Right lobe of liver (tissue), 6 donors: ENCODE measurements around the gene CCDC88C. TPM values are rescaled to one million over a fixed set of nuclear protein-coding genes. Genes with fewer than 3 reads are reported as not detected.

Source experiments
- ATAC-seq, 4 donors: fragments of 200-7000 bp; cut with Tn5 transposase; one replicate each; pipeline ENCODE4 v1.9.1; 2020; ENCODE audit warnings: mild to moderate bottlenecking in 4 of 4, moderate library complexity in 4 of 4
- DNase-seq, 3 donors: peaks; one replicate each; pipeline ENCODE4 v3.0.0-alpha.2; 2020
- H3K27ac ChIP-seq, 3 donors: fragments of 200-600 bp; one replicate each; pipeline ENCODE4 v1.8.0; 2022
- H3K27me3 ChIP-seq, 2 donors: fragments of 200-600 bp; one replicate each; pipeline ENCODE4 v1.8.0; 2022
- H3K36me3 ChIP-seq, 4 donors: fragments of 200-600 bp; sonication (generic) in 1 of 4; one replicate each; pipeline versions ENCODE4 v1.5.1 to v1.8.0; 2017 to 2022; ENCODE audit warnings: control low read depth in 1 of 4
- H3K4me1 ChIP-seq, 4 donors: fragments of 200-600 bp; sonication (generic) in 1 of 4; one replicate each; pipeline versions ENCODE4 v1.5.1 to v1.8.0; 2017 to 2022; ENCODE audit warnings: control low read depth in 1 of 4
- H3K4me3 ChIP-seq, 3 donors: fragments of 200-600 bp; one replicate each; pipeline ENCODE4 v1.8.0; 2022
- H3K9me3 ChIP-seq, 4 donors: fragments of 200-600 bp; sonication (generic) in 1 of 4; one replicate each; pipeline versions ENCODE4 v1.5.1 to v1.8.0; 2017 to 2022; ENCODE audit warnings: control low read depth in 1 of 4
- CTCF ChIP-seq, 4 donors: fragments of 200-600 bp in 3 of 4; fragments of 450-650 bp in 1 of 4; IDR thresholded peaks; one replicate each; pipeline versions ENCODE4 v1.5.1 to v1.8.0; 2016 to 2022; ENCODE audit warnings: antibody characterized with exemption in 4 of 4, mild to moderate bottlenecking in 2 of 4
- POLR2A ChIP-seq: fragments of 450-650 bp; IDR thresholded peaks from one replicate; pipeline ENCODE4 v1.6.1; 2017; ENCODE audit warnings: antibody characterized with exemption, mild to moderate bottlenecking
- WGBS: methylation state at CpG from one replicate; pipeline ENCODE4 v1.1.6; 2018; ENCODE audit warnings: low coverage, low lambda C conversion rate; ENCODE audit not compliant: insufficient coverage; ENCODE audit errors: missing lambda C conversion rate; 5-methylcytosine and 5-hydroxymethylcytosine counted together
- intact Hi-C, 2 donors: fragments of 100-400 bp; cut with DNase I; formaldehyde crosslinking; loops; one replicate each; pipeline versions ENCODE4 v1.11.2 to v1.14.1; 2022
- total RNA-seq, 6 experiments: library from RNA; depleted of rRNA in 2 of 6; stranded (reverse); fragments of >200 nt in 2 of 6; fragmentation: NEBNext Ultra II Directional in 3 of 6; extraction: Animal tissue kit (Norgen Biotek cat#: 25700) in 3 of 6; gene quantifications; one replicate each; pipeline versions ENCODE4 v1.1.0 to v1.2.4, GENCODE V29; 2016 to 2023
- donor health status: DM: no; HTN: yes; CAD: no.
- donor health status: DM: no; HTN: no; CAD: no.
- donor health status: DM: no; HTN: no; CAD: no.
- donor health status: DM: no; HTN: yes; CAD: no.
- donor health status: DM: no; HTN: yes; CAD: no.

CCDC88C gene
- total RNA-seq, 6 experiments from 2014 or later: 1.2 to 5.7 (median 3.1) TPM

GRCh38 chr14:91238661-91239060 is 179.0 kb downstream of the CCDC88C start:
- WGBS: 74% methylated on average over 8 of the region's 8 CpGs
- no peak for DNase-seq
- no peaks in the 10 kb centered on the region for H3K9me3 ChIP-seq
- no peaks in the 10 kb centered on the region for H3K4me1 ChIP-seq
- H3K36me3 ChIP-seq: no peaks in the 10 kb centered on the region
- ATAC-seq: no peak
- TF ChIP-seq CTCF (IDR thresholded peaks at IDR 0.05) (no peak), POLR2A (no peak)
- intact Hi-C loops: no loop called here
- H3K4me3 ChIP-seq: no peak overlapping the region
- no peak overlapping the region for H3K27ac ChIP-seq
- H3K27me3 ChIP-seq: no peaks in the 10 kb centered on the region

GRCh38 chr14:91238085-91238484 is 179.5 kb downstream of the CCDC88C start:
- no peaks in the 10 kb centered on the region for H3K27me3 ChIP-seq
- DNase-seq (no peak), ATAC-seq (no peak)
- H3K27ac ChIP-seq: no peak overlapping the region
- H3K9me3 ChIP-seq: no peaks in the 10 kb centered on the region
- no peaks in the 10 kb centered on the region for H3K36me3 ChIP-seq
- no peak overlapping the region for H3K4me3 ChIP-seq
- intact Hi-C loops: no loop called here
- WGBS: 53% methylated on average over 3 of the region's 4 CpGs
- no peak for TF ChIP-seq CTCF (IDR thresholded peaks at IDR 0.05)
- TF ChIP-seq POLR2A: no peak
- H3K4me1 ChIP-seq: no peaks in the 10 kb centered on the region

GRCh38 chr14:91237219-91237618 is 180.4 kb downstream of the CCDC88C start:
- no peaks in the 10 kb centered on the region for H3K27me3 ChIP-seq
- no peaks in the 10 kb centered on the region for H3K4me1 ChIP-seq
- intact Hi-C loops: no loop called here
- ATAC-seq: no peak
- no peak overlapping the region for H3K27ac ChIP-seq
- H3K36me3 ChIP-seq: no peaks in the 10 kb centered on the region
- no peak overlapping the region for H3K4me3 ChIP-seq
- no peak for DNase-seq
- no peaks in the 10 kb centered on the region for H3K9me3 ChIP-seq
- WGBS: 40% methylated on average over 1 of the region's 7 CpGs
- TF ChIP-seq CTCF (IDR thresholded peaks at IDR 0.05) (no peak), POLR2A (no peak)

- no peaks in the 10 kb centered on the region for H3K4me1 ChIP-seq
- 82% methylated on average over 5 of the region's 7 CpGs for WGBS
- H3K27me3 ChIP-seq: no peaks in the 10 kb centered on the region
- ATAC-seq: no peak
- DNase-seq: no peak
- intact Hi-C loops: no loop called here
- no peaks in the 10 kb centered on the region for H3K9me3 ChIP-seq
- H3K4me3 ChIP-seq: no peak overlapping the region
- TF ChIP-seq POLR2A: no peak
- TF ChIP-seq CTCF (IDR thresholded peaks at IDR 0.05): no peak
- no peaks in the 10 kb centered on the region for H3K36me3 ChIP-seq
- no peak overlapping the region for H3K27ac ChIP-seq
Measured at GRCh38 chr14:91235841-91236240, 181.8 kb downstream of the CCDC88C start.

- no peak for ATAC-seq
- Histone ChIP-seq H3K4me3 (no peak overlapping the region), H3K27me3 (no peaks in the 10 kb centered on the region), H3K27ac (no peak overlapping the region), H3K9me3 (no peaks in the 10 kb centered on the region), H3K36me3 (no peaks in the 10 kb centered on the region), H3K4me1 (no peaks in the 10 kb centered on the region)
- TF ChIP-seq CTCF (IDR thresholded peaks at IDR 0.05) (no peak), POLR2A (no peak)
- intact Hi-C loops: no loop called here
- DNase-seq: no peak
- no CpG with 5 or more reads among the region's 16 CpGs for WGBS
Measured at GRCh38 chr14:91234791-91235114, 182.9 kb downstream of the CCDC88C start.
